Endodermal cell (in vitro differentiated cells): ENCODE measurements around the gene UBXN11. TPM values are rescaled to one million over a fixed set of nuclear protein-coding genes. Genes with fewer than 3 reads are reported as not detected.
"Not testable (repeated sequence)": the region's sequence is repeated elsewhere in the genome, so short reads cannot be mapped to it uniquely, and the experiment has no call there.

Experiments used
- DNase-seq: peaks from one replicate; pipeline ENCODE4 v3.0.0-alpha.2; 2017
- H3K27ac ChIP-seq: 2 replicates; pipeline ENCODE4 v1.5.1; 2013; ENCODE audit warnings: mild to moderate bottlenecking, low read depth, low read length, moderate library complexity
- H3K27me3 ChIP-seq: 2 replicates; pipeline ENCODE4 v1.6.1; 2013; ENCODE audit warnings: mild to moderate bottlenecking, low read length, moderate library complexity; ENCODE audit not compliant: insufficient read depth, control insufficient read depth, poor library complexity, severe bottlenecking
- H3K36me3 ChIP-seq: 2 replicates; pipeline ENCODE4 v1.7.0; 2013; ENCODE audit warnings: mild to moderate bottlenecking, low read length, moderate library complexity; ENCODE audit not compliant: control insufficient read depth, insufficient read depth
- H3K4me1 ChIP-seq: one replicate; pipeline ENCODE4 v1.7.0; 2013; ENCODE audit warnings: low read length; ENCODE audit not compliant: control insufficient read depth, insufficient read depth
- H3K4me3 ChIP-seq: 2 replicates; pipeline ENCODE4 v1.5.1; 2013; ENCODE audit warnings: mild to moderate bottlenecking, low read length, moderate library complexity
- H3K9ac ChIP-seq: 2 replicates; pipeline ENCODE4 v1.6.1; 2013; ENCODE audit warnings: mild to moderate bottlenecking, low read length, moderate library complexity; ENCODE audit not compliant: poor library complexity, severe bottlenecking; ENCODE audit errors: extremely low read depth
- H3K9me3 ChIP-seq: 2 replicates; pipeline ENCODE4 v1.6.1; 2013; ENCODE audit warnings: mild to moderate bottlenecking, low read length, moderate library complexity; ENCODE audit not compliant: control insufficient read depth
- H3K27ac Mint-ChIP-seq: 2 replicates; pipeline ENCODE4 v1.8.0; 2020; ENCODE audit warnings: mixed read lengths
- H3K27me3 Mint-ChIP-seq: 2 replicates; pipeline ENCODE4 v1.8.0; 2021; ENCODE audit warnings: mild to moderate bottlenecking, mixed read lengths; ENCODE audit not compliant: insufficient read depth
- H3K36me3 Mint-ChIP-seq: 2 replicates; pipeline ENCODE4 v1.8.0; 2020; ENCODE audit warnings: low read depth, mixed read lengths
- H3K4me1 Mint-ChIP-seq: 2 replicates; pipeline ENCODE4 v1.8.0; 2020; ENCODE audit warnings: mixed read lengths
- H3K4me3 Mint-ChIP-seq: 2 replicates; pipeline ENCODE4 v1.8.0; 2020; ENCODE audit warnings: mild to moderate bottlenecking, moderate library complexity, mixed read lengths
- H3K9me3 Mint-ChIP-seq: 2 replicates; pipeline ENCODE4 v1.8.0; 2020; ENCODE audit warnings: mild to moderate bottlenecking, mixed read lengths
- CTCF ChIP-seq: fragments of 200-600 bp; sonication (generic); conservative IDR thresholded peaks from 2 replicates; pipeline ENCODE4 v1.5.0; 2021; ENCODE audit warnings: antibody characterized with exemption, mild to moderate bottlenecking
- WGBS, 2 experiments: methylation state at CpG; one replicate each; pipeline versions ENCODE4 v1.1.5 to v1.1.7; 2013; ENCODE audit warnings: missing lambda C conversion rate in 2 of 2, mixed read lengths in 1 of 2; ENCODE audit not compliant: insufficient coverage in 1 of 2, insufficient read length in 1 of 2; 5-methylcytosine and 5-hydroxymethylcytosine counted together
- total RNA-seq, 2 donors: library from RNA; stranded (reverse); fragmentation: NEBNext Ultra II Directional in 1 of 2; extraction: Animal tissue kit (Norgen Biotek cat#: 25700) in 1 of 2; gene quantifications; 2 replicates in 1 of 2; 3 replicates in 1 of 2; pipeline ENCODE4 v1.2.1, GENCODE V29; 2021

Gene UBXN11
- total RNA-seq, 2 donors from 2014 or later, result 24.3 to 30.3 TPM

- Mint-ChIP-seq H3K4me3 (peak overlapping the region; percentile 90), H3K4me1 (peaks cover 7% of the 10 kb centered on the region), H3K9me3 (no peaks in the 10 kb centered on the region), H3K27ac (no peak overlapping the region), H3K27me3 (peaks cover 26% of the 10 kb centered on the region), H3K36me3 (no peaks in the 10 kb centered on the region)
- peaks cover 13% of the 10 kb centered on the region for H3K27me3 ChIP-seq
- WGBS, 2 experiments, result 92% methylated on average over 7 of the region's 7 CpGs; no CpG with 5 or more reads in 1 of the 2 experiments
- peak; percentile 49 for DNase-seq
- H3K9me3 ChIP-seq, result no peaks in the 10 kb centered on the region
- H3K4me1 ChIP-seq, result no peaks in the 10 kb centered on the region
- TF ChIP-seq CTCF, result no peak
- no peaks in the 10 kb centered on the region for H3K36me3 ChIP-seq
- H3K9ac ChIP-seq, result no peak overlapping the region
- no peak overlapping the region for H3K4me3 ChIP-seq
- no peak overlapping the region for H3K27ac ChIP-seq
Measured at GRCh38 chr1:26337206-26337535, 30.7 kb upstream of the UBXN11 start.

- Histone ChIP-seq H3K9ac (no peak overlapping the region), H3K27me3 (peaks cover 13% of the 10 kb centered on the region), H3K9me3 (no peaks in the 10 kb centered on the region), H3K4me1 (no peaks in the 10 kb centered on the region), H3K27ac (no peak overlapping the region), H3K4me3 (peak overlapping the region; percentile 88), H3K36me3 (no peaks in the 10 kb centered on the region)
- Mint-ChIP-seq H3K36me3 (no peaks in the 10 kb centered on the region), H3K9me3 (no peaks in the 10 kb centered on the region), H3K4me1 (peaks cover 7% of the 10 kb centered on the region), H3K4me3 (peak overlapping the region; percentile 90), H3K27ac (no peak overlapping the region), H3K27me3 (peaks cover 23% of the 10 kb centered on the region)
- WGBS, 2 experiments, result 17 to 34% methylated on average over 11 to 52 of the region's 52 CpGs
- TF ChIP-seq CTCF, result no peak
- DNase-seq, result peak; percentile 98
Measured at GRCh38 chr1:26336477-26337205, 30.2 kb upstream of the UBXN11 start.

GRCh38 chr1:26335774-26336476, 29.5 kb upstream of the UBXN11 start:
- peak overlapping the region; percentile 90 for H3K27ac Mint-ChIP-seq
- no peaks in the 10 kb centered on the region for H3K4me1 ChIP-seq
- H3K27me3 ChIP-seq, result peaks cover 13% of the 10 kb centered on the region
- no peaks in the 10 kb centered on the region for H3K9me3 Mint-ChIP-seq
- 2% methylated on average over 25 to 41 of the region's 41 CpGs for WGBS, 2 experiments
- no peaks in the 10 kb centered on the region for H3K36me3 ChIP-seq
- H3K27ac ChIP-seq, result no peak overlapping the region
- TF ChIP-seq CTCF, result no peak
- H3K9ac ChIP-seq, result peak overlapping the region; percentile 30
- peaks cover 7% of the 10 kb centered on the region for H3K4me1 Mint-ChIP-seq
- H3K27me3 Mint-ChIP-seq, result peaks cover 23% of the 10 kb centered on the region
- H3K9me3 ChIP-seq, result no peaks in the 10 kb centered on the region
- H3K4me3 Mint-ChIP-seq, result peak overlapping the region; percentile 90
- H3K36me3 Mint-ChIP-seq, result peaks cover 6% of the 10 kb centered on the region
- peak overlapping the region; percentile 88 for H3K4me3 ChIP-seq
- no peak for DNase-seq

GRCh38 chr1:26333312-26333711, 26.9 kb upstream of the UBXN11 start:
- H3K4me3 ChIP-seq, H3K36me3 Mint-ChIP-seq, DNase-seq, H3K4me1 Mint-ChIP-seq, H3K27ac Mint-ChIP-seq, H3K27ac ChIP-seq, H3K9ac ChIP-seq, H3K4me3 Mint-ChIP-seq, H3K9me3 ChIP-seq, H3K36me3 ChIP-seq, H3K9me3 Mint-ChIP-seq, H3K4me1 ChIP-seq: not testable (repeated sequence)
- WGBS, 2 experiments, result 85 to 91% methylated on average over 8 of the region's 8 CpGs
- H3K27me3 Mint-ChIP-seq, result peaks cover 18% of the 10 kb centered on the region
- H3K27me3 ChIP-seq, result peaks cover 13% of the 10 kb centered on the region
